GM11168 (cell line): ENCODE measurements around the gene ASB6.

Source experiments
- in situ Hi-C: fragments of 300-500 bp; cut with MboI; formaldehyde crosslinking; loops from one replicate; pipeline ENCODE4 v1.12.0; 2022; ENCODE audit warnings: low sequenced_read_pairs; ENCODE audit not compliant: unreplicated experiment

The ASB6 gene

GRCh38 chr9:129641750-129642585, at the start of gene ASB6:
Gene ASB6 (minus strand): TSS chr9:129642151. CDS start chr9:129641999, 152 bp downstream.
- in situ Hi-C loops = no loop called here

- in situ Hi-C loops = no loop called here
Measured at GRCh38 chr9:129688285-129689043, 46.5 kb upstream of the ASB6 start.

GRCh38 chr9:129687391-129687790, 45.4 kb upstream of the ASB6 start:
- in situ Hi-C loops = no loop called here

GRCh38 chr9:129686736-129687135, 44.8 kb upstream of the ASB6 start:
- in situ Hi-C loops = no loop called here

- in situ Hi-C loops = no loop called here
Measured at GRCh38 chr9:129685933-129686259, 43.9 kb upstream of the ASB6 start.

- in situ Hi-C loops = no loop called here
Measured at GRCh38 chr9:129685220-129685932, 43.4 kb upstream of the ASB6 start.

- in situ Hi-C loops = no loop called here
Measured at GRCh38 chr9:129682381-129682780, 40.4 kb upstream of the ASB6 start.

GRCh38 chr9:129681924-129682323, 40.0 kb upstream of the ASB6 start:
- in situ Hi-C loops = no loop called here

GRCh38 chr9:129679537-129679936, 37.6 kb upstream of the ASB6 start:
- in situ Hi-C loops = no loop called here

- in situ Hi-C loops = no loop called here
Measured at GRCh38 chr9:129678844-129679243, 36.9 kb upstream of the ASB6 start.

GRCh38 chr9:129677456-129677855, 35.5 kb upstream of the ASB6 start:
- in situ Hi-C loops = no loop called here

- in situ Hi-C loops = no loop called here
Measured at GRCh38 chr9:129676975-129677374, 35.0 kb upstream of the ASB6 start.

- in situ Hi-C loops = no loop called here
Measured at GRCh38 chr9:129676287-129676686, 34.3 kb upstream of the ASB6 start.

- in situ Hi-C loops = no loop called here
Measured at GRCh38 chr9:129675620-129676019, 33.7 kb upstream of the ASB6 start.

GRCh38 chr9:129674229-129674628, 32.3 kb upstream of the ASB6 start:
- in situ Hi-C loops = no loop called here

GRCh38 chr9:129673602-129674001, 31.7 kb upstream of the ASB6 start:
- in situ Hi-C loops = no loop called here

GRCh38 chr9:129672702-129673101, 30.8 kb upstream of the ASB6 start:
- in situ Hi-C loops = no loop called here

GRCh38 chr9:129671519-129671918, 29.6 kb upstream of the ASB6 start:
- in situ Hi-C loops = no loop called here

GRCh38 chr9:129671065-129671464, 29.1 kb upstream of the ASB6 start:
- in situ Hi-C loops = no loop called here

- in situ Hi-C loops = no loop called here
Measured at GRCh38 chr9:129669946-129670345, 28.0 kb upstream of the ASB6 start.

- in situ Hi-C loops = no loop called here
Measured at GRCh38 chr9:129669141-129669718, 27.3 kb upstream of the ASB6 start.
